ENCODE measurements around the gene LRP1. TPM values are rescaled to one million over a fixed set of nuclear protein-coding genes. Genes with fewer than 3 reads are reported as not detected.

The LRP1 gene
- total and polyA plus RNA-seq, 2 experiments from 2014 or later = 47.8 to 76.8 TPM

- H3K9me3 ChIP-seq (ENCODE audit: low read depth) = no peaks in the 10 kb centered on the region
- H3K79me2 ChIP-seq = peaks cover 1% of the 10 kb centered on the region
- TF ChIP-seq CTCF (IDR thresholded peaks at IDR 0.05; ENCODE audit: poor library complexity) (no peak), EZH2phosphoT487 (IDR thresholded peaks at IDR 0.05; ENCODE audit: low read depth, severe bottlenecking, unreplicated experiment) (no peak), EZH2 (IDR thresholded peaks at IDR 0.05; ENCODE audit: borderline replicate concordance) (no peak)
- H3K9me2 ChIP-seq (replicated peaks; ENCODE audit: insufficient read depth) = no peaks in the 10 kb centered on the region
- H3K27me3 ChIP-seq = no peaks in the 10 kb centered on the region
- no peak overlapping the region for H3K4me3 ChIP-seq
- H3K4me1 ChIP-seq (ENCODE audit: insufficient read depth) = peaks cover 14% of the 10 kb centered on the region
- peaks cover 1% of the 10 kb centered on the region for H4K20me1 ChIP-seq (ENCODE audit: insufficient read depth, poor library complexity, severe bottlenecking)
- H3K27ac ChIP-seq = no peak overlapping the region
- H3K4me2 ChIP-seq = no peak overlapping the region
- DNase-seq (ENCODE audit: low spot score) = no peak
- 92% methylated on average over 1 of the region's 1 CpG for WGBS (ENCODE audit: low lambda C conversion rate, missing lambda C conversion rate)
- no peaks in the 10 kb centered on the region for H3K36me3 ChIP-seq (replicated peaks; ENCODE audit: insufficient read depth, low read depth)
- H2AFZ ChIP-seq = no peak overlapping the region
These were observed 29.7 kb upstream of the LRP1 start for GRCh38 chr12:57098546-57098945.

- Histone ChIP-seq H3K36me3 (replicated peaks; ENCODE audit: insufficient read depth, low read depth) (no peaks in the 10 kb centered on the region), H2AFZ (no peak overlapping the region), H3K79me2 (no peaks in the 10 kb centered on the region), H3K4me3 (no peak overlapping the region), H3K4me1 (ENCODE audit: insufficient read depth) (peaks cover 11% of the 10 kb centered on the region), H3K9me3 (ENCODE audit: low read depth) (no peaks in the 10 kb centered on the region), H3K27ac (no peak overlapping the region), H3K27me3 (no peaks in the 10 kb centered on the region), H3K9me2 (replicated peaks; ENCODE audit: insufficient read depth) (no peaks in the 10 kb centered on the region), H3K4me2 (no peak overlapping the region), H4K20me1 (ENCODE audit: insufficient read depth, poor library complexity, severe bottlenecking) (no peaks in the 10 kb centered on the region)
- TF ChIP-seq CTCF (IDR thresholded peaks at IDR 0.05; ENCODE audit: poor library complexity) = no peak
- TF ChIP-seq EZH2 (IDR thresholded peaks at IDR 0.05; ENCODE audit: borderline replicate concordance) = no peak
- no peak for TF ChIP-seq EZH2phosphoT487 (IDR thresholded peaks at IDR 0.05; ENCODE audit: low read depth, severe bottlenecking, unreplicated experiment)
- no peak for DNase-seq (ENCODE audit: low spot score)
- WGBS (ENCODE audit: low lambda C conversion rate, missing lambda C conversion rate) = 93% methylated on average over 11 of the region's 11 CpGs
These were observed 29.1 kb upstream of the LRP1 start for GRCh38 chr12:57099047-57099714.

GRCh38 chr12:57099766-57100165, 28.5 kb upstream of the LRP1 start:
- Histone ChIP-seq H3K79me2 (no peaks in the 10 kb centered on the region), H3K4me2 (no peak overlapping the region), H3K9me2 (replicated peaks; ENCODE audit: insufficient read depth) (no peaks in the 10 kb centered on the region), H3K4me1 (ENCODE audit: insufficient read depth) (peaks cover 7% of the 10 kb centered on the region), H3K27me3 (no peaks in the 10 kb centered on the region), H3K4me3 (no peak overlapping the region), H2AFZ (no peak overlapping the region), H3K9me3 (ENCODE audit: low read depth) (no peaks in the 10 kb centered on the region), H3K36me3 (replicated peaks; ENCODE audit: insufficient read depth, low read depth) (no peaks in the 10 kb centered on the region), H3K27ac (no peak overlapping the region), H4K20me1 (ENCODE audit: insufficient read depth, poor library complexity, severe bottlenecking) (no peaks in the 10 kb centered on the region)
- TF ChIP-seq CTCF (IDR thresholded peaks at IDR 0.05; ENCODE audit: poor library complexity) (no peak), EZH2 (IDR thresholded peaks at IDR 0.05; ENCODE audit: borderline replicate concordance) (no peak), EZH2phosphoT487 (IDR thresholded peaks at IDR 0.05; ENCODE audit: low read depth, severe bottlenecking, unreplicated experiment) (no peak)
- no peak for DNase-seq (ENCODE audit: low spot score)
- 90% methylated on average over 12 of the region's 12 CpGs for WGBS (ENCODE audit: low lambda C conversion rate, missing lambda C conversion rate)
